ENCODE data around the gene OLFM2.
"Not testable (repeated sequence)": the region's sequence is repeated elsewhere in the genome, so short reads cannot be mapped to it uniquely, and the experiment has no call there.

OLFM2 gene

GRCh38 chr19:9823816-9824215, 112.5 kb downstream of the OLFM2 start:
- DNase-seq (ENCODE audit: low read depth in 1 of 2, low spot score in 1 of 2), result no peak
- TF ChIP-seq GABPA (IDR thresholded peaks at IDR 0.05; ENCODE audit: low read depth) (no peak), POLR2AphosphoS5 (IDR thresholded peaks at IDR 0.05; ENCODE audit: low read depth) (no peak), REST (IDR thresholded peaks at IDR 0.05; ENCODE audit: insufficient replicate concordance, low read depth) (no peak), SPI1 (IDR thresholded peaks at IDR 0.05; ENCODE audit: borderline replicate concordance, low read depth) (no peak), CTCF (IDR thresholded peaks at IDR 0.05; ENCODE audit: insufficient read depth, low read length) (no peak)
- Histone ChIP-seq H3K27me3 (ENCODE audit: insufficient read depth, poor library complexity, severe bottlenecking) (no peaks in the 10 kb centered on the region), H3K27ac (replicated peaks) (no peak overlapping the region), H3K4me3 (replicated peaks; ENCODE audit: insufficient read depth, low read length) (no peak overlapping the region)

DNA sequence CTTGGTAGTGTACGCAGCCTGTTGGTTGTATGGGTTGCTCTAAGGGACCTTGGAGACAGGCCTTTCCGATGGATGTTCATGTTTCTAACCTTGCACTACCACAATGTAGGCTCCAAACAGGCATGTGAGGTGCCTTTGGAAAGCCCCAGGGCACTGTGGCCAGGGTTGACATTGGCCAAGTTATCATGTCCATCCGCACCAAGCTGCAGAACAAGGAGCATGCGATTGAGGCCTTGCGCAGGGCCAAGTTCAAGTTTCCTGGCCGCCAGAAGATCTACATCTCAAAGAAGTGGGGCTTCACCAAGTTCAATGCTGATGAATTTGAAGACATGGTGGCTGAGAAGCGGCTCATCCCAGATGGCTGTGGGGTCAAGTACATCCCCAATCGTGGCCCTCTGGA, 116.3 kb downstream of the OLFM2 start:
- DNase-seq (ENCODE audit: low read depth in 1 of 2, low spot score in 1 of 2); H3K27me3 ChIP-seq (ENCODE audit: insufficient read depth, poor library complexity, severe bottlenecking): not testable (repeated sequence)
- H3K4me3 ChIP-seq (replicated peaks; ENCODE audit: insufficient read depth, low read length), result peak overlapping the region; percentile 39
- 0 out of 2 replicates have a peak overlapping the region, but pooled peaks have one; percentile 1 for H3K27ac ChIP-seq (replicated peaks)

DNA sequence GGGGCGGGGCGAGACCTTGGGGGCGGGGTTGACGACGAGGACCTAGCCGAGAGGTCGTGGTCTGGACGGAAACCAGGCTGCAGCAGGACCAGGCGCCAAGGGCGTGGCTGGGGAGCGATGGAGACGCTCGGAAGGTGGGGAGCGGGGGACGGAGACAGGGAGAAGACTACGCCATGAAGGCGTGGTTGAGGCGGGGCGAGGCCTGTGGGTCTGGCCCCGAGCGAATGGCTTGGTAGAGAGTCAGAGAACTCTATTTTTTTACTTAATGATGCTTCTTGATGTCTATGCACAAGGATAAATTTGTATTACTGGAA, 116.8 kb downstream of the OLFM2 start:
- no peak for DNase-seq (ENCODE audit: low read depth in 1 of 2, low spot score in 1 of 2)

DNA sequence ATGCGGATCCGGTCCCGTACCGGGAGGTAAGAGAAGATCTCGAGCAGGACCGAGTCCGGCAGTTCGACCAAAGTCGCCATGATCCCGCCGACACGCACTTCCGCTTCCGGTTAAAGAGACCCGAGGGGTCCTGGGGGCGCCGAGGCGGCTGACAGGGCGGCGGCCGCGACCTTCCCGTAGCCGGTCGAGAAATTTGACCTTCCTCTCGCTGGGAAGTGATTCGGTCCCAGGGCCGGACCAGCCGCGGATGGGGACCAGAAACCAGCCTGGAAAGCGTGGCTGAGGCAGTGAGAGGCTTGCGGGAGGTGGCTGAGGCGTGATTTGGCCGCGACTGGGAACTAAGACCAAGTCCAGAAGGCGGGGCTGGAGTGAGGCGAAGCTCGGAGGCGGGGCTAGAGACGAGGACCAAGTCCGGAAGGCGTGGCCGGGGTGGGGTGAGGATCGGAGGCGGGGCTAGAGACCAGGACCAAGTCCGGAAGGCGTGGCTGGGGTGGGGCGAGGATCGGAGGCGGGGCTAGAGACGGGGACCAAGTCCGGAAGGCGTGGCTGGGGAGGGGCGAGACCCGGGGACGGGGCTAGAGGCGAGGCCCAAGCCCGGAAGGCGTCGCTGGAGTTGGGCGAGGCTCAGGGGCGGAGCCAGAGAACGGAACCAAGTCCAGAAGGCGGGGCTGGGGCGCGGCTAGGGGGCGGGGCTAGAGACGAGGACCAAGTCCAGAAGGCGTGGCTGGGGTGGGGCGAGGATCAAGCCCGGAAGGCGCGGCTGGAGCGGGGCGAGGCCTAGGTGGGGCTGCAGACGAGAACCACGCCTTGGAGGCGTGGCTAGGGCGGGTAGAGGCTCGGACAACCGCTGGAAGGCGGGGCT, 117.3 kb downstream of the OLFM2 start, which contains the start of gene FBXL12:
Gene FBXL12 (minus strand): TSS at position 346 of the 862 bp plus-strand sequence. CDS start 266 bp downstream, at position 80.
- H3K27ac ChIP-seq (replicated peaks), result peak within 1 kb of the TSS; percentile 94
- peak; percentile 99 to 100 for DNase-seq (ENCODE audit: low read depth in 1 of 2, low spot score in 1 of 2)
- peak within 1 kb of the TSS; percentile 100 for H3K4me3 ChIP-seq (replicated peaks; ENCODE audit: insufficient read depth, low read length)
- TF ChIP-seq REST (IDR thresholded peaks at IDR 0.05; ENCODE audit: insufficient replicate concordance, low read depth) (peak; percentile 68), GABPA (IDR thresholded peaks at IDR 0.05; ENCODE audit: low read depth) (peak; percentile 85), SPI1 (IDR thresholded peaks at IDR 0.05; ENCODE audit: borderline replicate concordance, low read depth) (peak; percentile 73; the same call in 1 of the 2 replicates), POLR2AphosphoS5 (IDR thresholded peaks at IDR 0.05; ENCODE audit: low read depth) (peak; percentile 92), CTCF (IDR thresholded peaks at IDR 0.05; ENCODE audit: insufficient read depth, low read length) (no peak)
- no peaks in the 10 kb centered on the region for H3K27me3 ChIP-seq (ENCODE audit: insufficient read depth, poor library complexity, severe bottlenecking)

More for the DNA sequence above, 116.8 kb downstream of the OLFM2 start:
- H3K4me3 ChIP-seq (replicated peaks; ENCODE audit: insufficient read depth, low read length), result peak overlapping the region; percentile 39
- H3K27me3 ChIP-seq (ENCODE audit: insufficient read depth, poor library complexity, severe bottlenecking), result no peaks in the 10 kb centered on the region
- H3K27ac ChIP-seq (replicated peaks), result 0 out of 2 replicates have a peak overlapping the region, but pooled peaks have one; percentile 1
- TF ChIP-seq POLR2AphosphoS5 (IDR thresholded peaks at IDR 0.05; ENCODE audit: low read depth), result no peak
- TF ChIP-seq SPI1 (IDR thresholded peaks at IDR 0.05; ENCODE audit: borderline replicate concordance, low read depth), result no peak
- TF ChIP-seq GABPA (IDR thresholded peaks at IDR 0.05; ENCODE audit: low read depth), result no peak
- TF ChIP-seq REST (IDR thresholded peaks at IDR 0.05; ENCODE audit: insufficient replicate concordance, low read depth), result no peak
